ENCODE data around the gene SEMA7A.

DNA sequence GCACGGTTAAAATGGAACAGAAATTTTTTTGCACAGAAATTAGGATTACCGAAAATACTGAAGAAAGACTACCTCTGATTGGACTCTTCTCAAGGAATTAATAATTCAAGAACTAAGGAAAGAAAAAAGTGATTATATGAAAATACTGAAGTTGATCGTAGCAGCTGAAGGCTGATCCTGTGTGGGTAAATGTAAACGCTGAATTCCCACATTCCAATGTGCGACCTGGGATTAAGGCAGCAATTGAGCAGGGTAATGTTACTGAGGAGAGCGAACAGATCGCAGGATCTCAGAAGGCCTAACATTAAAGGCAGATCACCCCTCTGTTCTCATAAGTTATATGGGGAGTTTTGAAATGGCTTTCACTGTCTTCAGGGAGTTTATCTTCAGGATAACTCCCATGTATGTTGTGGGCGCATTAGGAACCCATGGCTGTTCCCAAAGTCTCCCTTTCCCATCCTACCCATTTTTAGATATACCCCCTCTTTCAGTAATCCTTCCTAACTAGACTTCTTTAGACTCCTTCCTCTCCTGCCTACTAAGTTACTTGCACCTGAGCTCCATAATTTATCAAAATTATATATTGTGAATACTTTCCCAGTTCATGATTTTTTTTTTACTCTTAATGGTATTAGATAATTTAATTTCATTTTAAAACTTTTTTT lies 28.2 kb upstream of the SEMA7A start:
- TF ChIP-seq, protein P1, sequence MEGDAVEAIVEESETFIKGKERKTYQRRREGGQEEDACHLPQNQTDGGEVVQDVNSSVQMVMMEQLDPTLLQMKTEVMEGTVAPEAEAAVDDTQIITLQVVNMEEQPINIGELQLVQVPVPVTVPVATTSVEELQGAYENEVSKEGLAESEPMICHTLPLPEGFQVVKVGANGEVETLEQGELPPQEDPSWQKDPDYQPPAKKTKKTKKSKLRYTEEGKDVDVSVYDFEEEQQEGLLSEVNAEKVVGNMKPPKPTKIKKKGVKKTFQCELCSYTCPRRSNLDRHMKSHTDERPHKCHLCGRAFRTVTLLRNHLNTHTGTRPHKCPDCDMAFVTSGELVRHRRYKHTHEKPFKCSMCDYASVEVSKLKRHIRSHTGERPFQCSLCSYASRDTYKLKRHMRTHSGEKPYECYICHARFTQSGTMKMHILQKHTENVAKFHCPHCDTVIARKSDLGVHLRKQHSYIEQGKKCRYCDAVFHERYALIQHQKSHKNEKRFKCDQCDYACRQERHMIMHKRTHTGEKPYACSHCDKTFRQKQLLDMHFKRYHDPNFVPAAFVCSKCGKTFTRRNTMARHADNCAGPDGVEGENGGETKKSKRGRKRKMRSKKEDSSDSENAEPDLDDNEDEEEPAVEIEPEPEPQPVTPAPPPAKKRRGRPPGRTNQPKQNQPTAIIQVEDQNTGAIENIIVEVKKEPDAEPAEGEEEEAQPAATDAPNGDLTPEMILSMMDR (conservative IDR thresholded peaks at IDR 0.05 in 1 of 2, IDR thresholded peaks at IDR 0.05 in 1 of 2; ENCODE audit: extremely low read depth in 1 of 2, insufficient read depth in 1 of 2, low read depth in 1 of 2, low read length in 2 of 2): no peak
- no peak for TF ChIP-seq EZH2 (IDR thresholded peaks at IDR 0.05; ENCODE audit: borderline replicate concordance, low read length)
